Superior temporal gyrus (tissue), 1 donor: ENCODE results near the gene CSNK1A1.
"Not testable (repeated sequence)": the region's sequence is repeated elsewhere in the genome, so short reads cannot be mapped to it uniquely, and the experiment has no call there.

Experiments
- DNase-seq: peaks from one replicate; pipeline ENCODE4 v3.0.0-alpha.2; 2016; ENCODE audit errors: extremely low spot score

CSNK1A1 gene

GRCh38 chr5:149490599-149491485 is 60.4 kb downstream of the CSNK1A1 start:
- DNase-seq, result no peak

- DNase-seq, result no peak
Observed at GRCh38 chr5:149489605-149490037, 61.6 kb downstream of the CSNK1A1 start.

- DNase-seq, result no peak
Observed at GRCh38 chr5:149488645-149489306, 62.5 kb downstream of the CSNK1A1 start.

- DNase-seq, result no peak
Observed at GRCh38 chr5:149487672-149488071, 63.6 kb downstream of the CSNK1A1 start.

- DNase-seq, result no peak
Observed at GRCh38 chr5:149486726-149487635, 64.3 kb downstream of the CSNK1A1 start.

GRCh38 chr5:149485655-149486615 is 65.3 kb downstream of the CSNK1A1 start:
- peak; percentile 12 for DNase-seq

GRCh38 chr5:149481485-149481884 is 69.8 kb downstream of the CSNK1A1 start:
- DNase-seq, result no peak

GRCh38 chr5:149478761-149479160 is 72.5 kb downstream of the CSNK1A1 start:
- DNase-seq, result no peak

- DNase-seq, result no peak
Observed at GRCh38 chr5:149475777-149476176, 75.5 kb downstream of the CSNK1A1 start.

- no peak for DNase-seq
Observed at GRCh38 chr5:149474198-149474597, 77.0 kb downstream of the CSNK1A1 start.

- DNase-seq, result no peak
Observed at GRCh38 chr5:149473441-149473840, 77.8 kb downstream of the CSNK1A1 start.

GRCh38 chr5:149472399-149472798 is 78.8 kb downstream of the CSNK1A1 start:
- no peak for DNase-seq

- DNase-seq, result no peak
Observed at GRCh38 chr5:149471406-149472183, 79.6 kb downstream of the CSNK1A1 start.

- DNase-seq, result no peak
Observed at GRCh38 chr5:149470942-149471341, 80.3 kb downstream of the CSNK1A1 start.

GRCh38 chr5:149466457-149466972 is 84.7 kb downstream of the CSNK1A1 start:
- DNase-seq, result no peak

- DNase-seq, result no peak
Observed at GRCh38 chr5:149464796-149465489, 86.3 kb downstream of the CSNK1A1 start.

- DNase-seq, result not testable (repeated sequence)
Observed at GRCh38 chr5:149461907-149462306, 89.3 kb downstream of the CSNK1A1 start.

- no peak for DNase-seq
Observed at GRCh38 chr5:149459891-149460290, 91.3 kb downstream of the CSNK1A1 start.

- DNase-seq, result no peak
Observed at GRCh38 chr5:149457393-149457763, 93.9 kb downstream of the CSNK1A1 start.
